ENCODE results near the gene NUCKS1. TPM values are rescaled to one million over a fixed set of nuclear protein-coding genes. Genes with fewer than 3 reads are reported as not detected.
A peak's percentile ranks its signal among the peaks of the same experiment; 100 is the strongest.

Gene NUCKS1
- total RNA-seq, 2 experiments from 2014 or later = 189 to 260 TPM

DNA sequence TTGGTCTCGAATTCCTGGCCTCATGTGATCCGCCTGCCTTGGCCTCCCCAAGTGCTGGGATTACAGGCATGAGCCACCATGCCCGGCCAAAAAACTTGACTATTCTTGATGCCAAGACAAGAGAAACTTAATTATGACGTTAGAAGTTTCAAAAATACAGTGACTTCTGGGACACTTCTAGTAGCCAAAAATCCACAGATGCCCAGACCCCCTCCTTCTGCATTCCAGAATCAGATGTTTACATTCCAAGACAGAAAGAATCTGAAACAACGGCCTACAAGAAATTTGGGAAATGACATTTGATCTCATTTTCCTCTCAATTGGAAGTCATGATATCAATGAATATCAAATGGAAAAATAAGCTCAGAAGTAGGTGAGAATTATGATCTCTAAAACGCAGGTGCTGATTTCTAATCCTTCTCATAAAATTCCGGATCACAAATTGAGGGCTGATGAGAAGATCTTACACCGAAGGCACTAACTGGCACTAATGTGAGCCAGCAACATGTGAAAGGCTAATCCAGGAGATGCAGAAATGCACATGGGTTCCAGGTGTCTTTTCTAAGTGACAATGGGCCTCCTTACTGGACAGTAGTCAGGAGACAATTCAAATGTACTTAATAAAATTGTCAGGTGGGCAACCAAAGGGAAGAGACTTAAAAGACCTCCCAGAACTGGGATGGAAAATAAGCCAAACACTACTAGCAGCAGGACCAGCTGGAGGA, 19.8 kb upstream of the NUCKS1 start:
- DNase-seq = no peak
- ChIA-PET POLR2A (no interaction called here), CTCF (interaction anchor here (0.6 to 0.9 kb wide), 5 partner anchors 10 to 178 kb away, joined by 3 to 4 read pairs (median 3); no protein-coding TSS in a partner anchor)
- H3K4me1 Mint-ChIP-seq = peaks cover 54% of the 10 kb centered on the region
- H3K4me3 Mint-ChIP-seq = no peak overlapping the region
- intact Hi-C loops (cut with DNase I, micrococcal nuclease) = loop anchor here in 1 of 2 experiments (5.0 to 10.0 kb wide), 2 partner anchors 282 to 805 kb away; partner anchors contain the start of gene RHEX
- no peak for ATAC-seq
- H3K9me3 Mint-ChIP-seq (ENCODE audit: low read depth) = no peaks in the 10 kb centered on the region
- peaks cover 40% of the 10 kb centered on the region for H3K36me3 Mint-ChIP-seq (ENCODE audit: low read depth)
- H3K27me3 Mint-ChIP-seq = no peaks in the 10 kb centered on the region
- H3K27ac Mint-ChIP-seq = no peak overlapping the region

DNA sequence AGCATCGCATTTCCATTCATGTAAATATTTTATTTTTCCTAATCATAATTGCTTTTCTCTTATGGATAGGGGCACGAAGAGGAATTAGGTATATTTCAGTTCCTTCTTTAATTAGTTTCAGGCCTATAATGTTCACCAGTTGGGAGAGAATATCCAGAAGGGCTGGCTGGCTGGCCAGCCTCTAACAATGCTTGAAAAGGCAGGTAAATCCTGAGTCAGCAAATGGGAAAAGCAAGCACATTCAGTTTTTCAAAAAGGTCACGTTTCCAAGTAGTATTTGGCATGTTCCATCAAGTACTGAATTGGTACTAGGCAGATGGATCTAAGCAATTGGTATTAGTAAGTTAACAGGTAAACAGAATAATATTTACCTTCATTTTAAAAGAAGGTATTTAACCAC, 17.3 kb upstream of the NUCKS1 start:
- ATAC-seq (no peak), DNase-seq (no peak)
- POLR2A ChIA-PET = no interaction called here
- H3K4me1 Mint-ChIP-seq = peaks cover 45% of the 10 kb centered on the region
- no peaks in the 10 kb centered on the region for H3K9me3 Mint-ChIP-seq (ENCODE audit: low read depth)
- no peaks in the 10 kb centered on the region for H3K27me3 Mint-ChIP-seq
- CTCF ChIA-PET = no interaction called here
- intact Hi-C loops (cut with DNase I, micrococcal nuclease) = no loop called here
- H3K4me3 Mint-ChIP-seq = no peak overlapping the region
- peak overlapping the region; percentile 19 for H3K27ac Mint-ChIP-seq
- H3K36me3 Mint-ChIP-seq (ENCODE audit: low read depth) = peaks cover 36% of the 10 kb centered on the region

DNA sequence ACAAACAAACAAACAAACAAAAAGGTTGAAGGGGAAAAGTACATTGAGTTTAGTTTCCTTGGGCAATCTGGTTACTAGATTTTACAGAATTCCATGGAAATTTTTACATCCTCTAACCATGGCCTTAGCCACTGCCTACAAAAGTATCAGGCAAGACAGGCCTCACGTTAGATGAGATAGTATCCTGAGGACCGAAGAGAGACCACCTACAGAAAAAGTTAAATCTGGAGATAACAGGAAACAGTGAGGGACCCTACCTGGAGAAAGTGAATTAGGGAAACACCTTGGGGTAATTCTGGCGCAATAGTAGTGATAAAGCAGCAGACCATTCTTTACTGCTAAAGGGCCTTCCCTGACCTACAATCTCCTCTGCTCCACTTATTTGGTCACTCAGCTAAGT, 16.6 kb upstream of the NUCKS1 start:
- H3K27me3 Mint-ChIP-seq = no peaks in the 10 kb centered on the region
- ChIA-PET POLR2A (no interaction called here), CTCF (interaction anchor here (1.8 kb wide), 1 partner anchor 11 kb away, joined by 4 read pairs; no protein-coding TSS in a partner anchor)
- intact Hi-C loops (cut with DNase I, micrococcal nuclease) = no loop called here
- no peak overlapping the region for H3K4me3 Mint-ChIP-seq
- ATAC-seq = no peak
- H3K27ac Mint-ChIP-seq = no peak overlapping the region
- DNase-seq = no peak
- no peaks in the 10 kb centered on the region for H3K9me3 Mint-ChIP-seq (ENCODE audit: low read depth)
- peaks cover 38% of the 10 kb centered on the region for H3K4me1 Mint-ChIP-seq
- peaks cover 33% of the 10 kb centered on the region for H3K36me3 Mint-ChIP-seq (ENCODE audit: low read depth)

DNA sequence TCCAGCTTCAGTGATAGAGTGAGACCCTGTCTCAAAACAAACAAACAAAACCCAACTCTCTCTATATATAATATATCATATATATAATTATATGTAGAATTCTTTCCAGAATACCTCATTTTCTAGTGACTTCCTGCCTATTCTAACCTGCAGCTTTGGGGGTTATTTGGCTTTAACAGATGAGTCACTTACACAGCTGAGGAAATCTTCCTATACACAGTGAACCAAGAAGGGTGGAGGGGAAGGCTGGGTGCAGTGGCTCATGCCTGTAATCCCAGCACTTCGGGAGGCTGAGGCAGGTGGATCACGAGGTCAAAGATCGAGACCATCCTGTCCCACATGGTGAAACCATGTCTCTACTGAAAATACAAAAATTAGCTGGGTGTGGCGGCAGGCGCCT, 16.1 kb upstream of the NUCKS1 start:
- no peak overlapping the region for H3K4me3 Mint-ChIP-seq
- peak overlapping the region; percentile 14 for H3K27ac Mint-ChIP-seq
- ChIA-PET CTCF (interaction anchor here (1.8 kb wide), 1 partner anchor 10 kb away, joined by 4 read pairs; no protein-coding TSS in a partner anchor), POLR2A (no interaction called here)
- H3K36me3 Mint-ChIP-seq (ENCODE audit: low read depth) = peaks cover 28% of the 10 kb centered on the region
- ATAC-seq (peak; percentile 65), DNase-seq (no peak)
- peaks cover 33% of the 10 kb centered on the region for H3K4me1 Mint-ChIP-seq
- no peaks in the 10 kb centered on the region for H3K9me3 Mint-ChIP-seq (ENCODE audit: low read depth)
- intact Hi-C loops (cut with DNase I, micrococcal nuclease) = no loop called here
- no peaks in the 10 kb centered on the region for H3K27me3 Mint-ChIP-seq

DNA sequence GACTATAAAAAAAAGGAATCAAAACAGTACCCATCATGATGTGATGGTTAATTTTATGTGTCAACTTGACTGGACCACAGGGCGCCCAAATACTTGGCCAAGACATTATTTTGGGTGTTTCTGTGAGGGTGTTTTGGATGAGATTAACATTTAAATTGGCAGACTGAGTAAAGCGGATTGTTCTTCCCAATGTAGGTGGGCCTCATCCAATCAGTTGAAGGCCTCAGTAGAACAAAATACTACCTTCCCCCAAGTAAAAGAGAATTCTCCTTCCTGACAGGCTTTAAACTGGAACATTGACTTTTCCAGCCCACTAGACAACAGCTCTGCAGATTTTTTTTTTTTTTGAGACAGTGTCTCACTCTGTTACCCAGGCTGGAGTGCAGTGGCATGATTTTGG, 14.6 kb upstream of the NUCKS1 start:
- intact Hi-C loops (cut with DNase I, micrococcal nuclease) = no loop called here
- ATAC-seq = no peak
- peaks cover 25% of the 10 kb centered on the region for H3K4me1 Mint-ChIP-seq
- no peaks in the 10 kb centered on the region for H3K27me3 Mint-ChIP-seq
- peak overlapping the region; percentile 34 for H3K27ac Mint-ChIP-seq
- H3K9me3 Mint-ChIP-seq (ENCODE audit: low read depth) = no peaks in the 10 kb centered on the region
- H3K4me3 Mint-ChIP-seq = no peak overlapping the region
- CTCF ChIA-PET = interaction anchor here (0.8 to 2.9 kb wide), 4 partner anchors 8 to 154 kb away, joined by 3 to 11 read pairs (median 3); no protein-coding TSS in a partner anchor
- DNase-seq = no peak
- H3K36me3 Mint-ChIP-seq (ENCODE audit: low read depth) = peaks cover 14% of the 10 kb centered on the region
- POLR2A ChIA-PET = interaction anchor here (1.4 kb wide), 1 partner anchor 15 kb away, joined by 5 read pairs; no protein-coding TSS in a partner anchor

DNA sequence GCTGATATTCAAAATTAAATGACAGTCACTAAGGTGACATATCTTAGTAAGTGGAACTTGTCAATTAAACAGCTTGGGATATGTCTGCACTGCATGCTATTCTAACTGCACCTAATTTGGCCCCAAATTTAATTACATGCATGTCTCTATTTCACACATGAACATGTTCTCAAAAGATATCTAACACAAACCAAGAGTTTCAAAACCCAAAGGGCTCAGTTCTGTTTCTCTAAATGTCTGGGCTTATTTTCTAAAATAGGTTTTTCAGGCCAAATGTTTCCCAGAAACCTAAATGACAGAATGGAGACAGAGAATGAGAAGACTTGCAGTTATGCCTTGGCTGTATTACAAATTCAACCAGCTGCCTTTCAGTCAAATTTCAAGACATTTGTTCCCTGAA, 14.0 kb upstream of the NUCKS1 start:
- Mint-ChIP-seq H3K4me3 (no peak overlapping the region), H3K9me3 (ENCODE audit: low read depth) (no peaks in the 10 kb centered on the region), H3K27ac (peak overlapping the region; percentile 34), H3K27me3 (no peaks in the 10 kb centered on the region), H3K4me1 (peaks cover 23% of the 10 kb centered on the region), H3K36me3 (ENCODE audit: low read depth) (peaks cover 9% of the 10 kb centered on the region)
- no peak for DNase-seq
- ChIA-PET CTCF (interaction anchor here (0.6 to 2.9 kb wide), 6 partner anchors 8 to 170 kb away, joined by 3 to 11 read pairs (median 4); no protein-coding TSS in a partner anchor), POLR2A (interaction anchor here (0.7 to 1.4 kb wide), 2 partner anchors 9 to 15 kb away, joined by 4 to 5 read pairs; no protein-coding TSS in a partner anchor)
- intact Hi-C loops (cut with DNase I, micrococcal nuclease) = no loop called here
- ATAC-seq = peak; percentile 66

DNA sequence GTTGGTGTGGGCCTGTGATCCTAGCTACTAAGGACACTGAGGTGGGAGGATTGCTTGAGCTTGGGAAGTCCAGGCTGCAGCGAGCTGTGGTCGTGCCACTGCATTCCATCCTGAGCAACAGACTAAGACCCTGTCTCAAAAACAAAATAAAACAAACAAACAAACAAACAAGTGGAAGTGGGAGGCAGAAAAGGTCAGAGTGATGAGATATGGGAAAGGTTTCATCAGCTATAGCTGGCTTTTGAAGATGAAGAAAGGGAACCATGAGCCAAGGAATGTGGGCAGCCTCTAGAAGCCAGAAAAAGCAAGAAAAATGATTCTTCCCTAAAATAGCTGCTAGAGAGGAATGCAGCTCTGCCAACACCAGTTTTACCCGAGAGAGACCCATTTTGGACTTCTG, 10.6 kb upstream of the NUCKS1 start:
- H3K36me3 Mint-ChIP-seq (ENCODE audit: low read depth) = no peaks in the 10 kb centered on the region
- no peak overlapping the region for H3K4me3 Mint-ChIP-seq
- DNase-seq (no peak), ATAC-seq (no peak)
- ChIA-PET POLR2A (no interaction called here), CTCF (interaction anchor here (0.8 to 1.8 kb wide), 5 partner anchors 9 to 170 kb away, joined by 3 to 6 read pairs (median 3); partner anchors contain the start of gene RAB29)
- H3K4me1 Mint-ChIP-seq = peaks cover 18% of the 10 kb centered on the region
- no peaks in the 10 kb centered on the region for H3K27me3 Mint-ChIP-seq
- no peak overlapping the region for H3K27ac Mint-ChIP-seq
- intact Hi-C loops (cut with DNase I, micrococcal nuclease) = no loop called here
- H3K9me3 Mint-ChIP-seq (ENCODE audit: low read depth) = no peaks in the 10 kb centered on the region

DNA sequence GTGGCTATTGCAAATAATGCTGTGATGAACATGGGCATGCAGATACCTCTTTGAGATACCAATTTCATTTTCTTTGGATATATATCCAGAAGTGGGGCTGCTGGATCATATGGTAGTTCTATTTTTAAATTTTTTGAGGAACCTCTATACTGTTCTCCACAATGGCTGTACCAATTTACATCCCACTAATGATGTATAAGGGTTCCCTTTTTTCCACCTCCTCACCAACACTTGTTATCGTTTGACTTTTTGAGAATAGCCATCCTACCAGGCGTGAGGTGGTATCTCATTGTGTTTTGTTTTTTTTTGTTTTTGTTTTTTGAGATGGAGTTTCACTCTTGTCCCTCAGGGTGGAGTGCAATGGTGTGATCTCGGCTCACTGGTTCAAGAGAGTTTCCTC, 6.6 kb upstream of the NUCKS1 start:
- CTCF ChIA-PET = no interaction called here
- H3K9me3 Mint-ChIP-seq (ENCODE audit: low read depth) = no peaks in the 10 kb centered on the region
- H3K4me3 Mint-ChIP-seq = no peak overlapping the region
- H3K27ac Mint-ChIP-seq = no peak overlapping the region
- peaks cover 4% of the 10 kb centered on the region for H3K4me1 Mint-ChIP-seq
- DNase-seq = no peak
- H3K27me3 Mint-ChIP-seq = no peaks in the 10 kb centered on the region
- POLR2A ChIA-PET = no interaction called here
- H3K36me3 Mint-ChIP-seq (ENCODE audit: low read depth) = no peaks in the 10 kb centered on the region
- ATAC-seq = no peak
- intact Hi-C loops (cut with DNase I, micrococcal nuclease) = no loop called here

DNA sequence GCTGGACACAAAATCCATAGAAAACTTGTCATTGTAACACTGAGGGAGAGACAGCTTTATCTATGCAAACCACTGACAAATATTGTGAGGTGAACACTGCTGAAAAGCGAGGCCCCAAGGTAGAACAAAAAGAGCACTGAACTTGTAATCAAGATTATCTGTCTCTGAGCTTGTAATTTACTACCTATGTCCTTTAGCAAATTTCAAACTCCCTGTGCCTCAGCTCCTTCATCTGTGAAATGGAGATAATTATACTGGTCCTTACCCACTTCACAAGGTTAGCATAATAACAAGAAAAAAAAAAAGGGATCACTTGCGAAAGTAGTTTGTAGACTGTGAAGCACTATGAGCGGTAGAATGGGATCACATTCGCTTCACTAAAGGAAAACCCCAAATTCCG, 4.9 kb upstream of the NUCKS1 start:
- ChIA-PET CTCF (interaction anchor here (0.8 to 1.8 kb wide), 5 partner anchors 8 to 97 kb away, joined by 3 to 13 read pairs (median 3); partner anchors contain the start of gene SLC45A3), POLR2A (interaction anchor here (0.6 kb wide), 2 partner anchors 619 to 1431 kb away, joined by 3 to 7 read pairs; no protein-coding TSS in a partner anchor)
- H3K27me3 Mint-ChIP-seq = no peaks in the 10 kb centered on the region

DNA sequence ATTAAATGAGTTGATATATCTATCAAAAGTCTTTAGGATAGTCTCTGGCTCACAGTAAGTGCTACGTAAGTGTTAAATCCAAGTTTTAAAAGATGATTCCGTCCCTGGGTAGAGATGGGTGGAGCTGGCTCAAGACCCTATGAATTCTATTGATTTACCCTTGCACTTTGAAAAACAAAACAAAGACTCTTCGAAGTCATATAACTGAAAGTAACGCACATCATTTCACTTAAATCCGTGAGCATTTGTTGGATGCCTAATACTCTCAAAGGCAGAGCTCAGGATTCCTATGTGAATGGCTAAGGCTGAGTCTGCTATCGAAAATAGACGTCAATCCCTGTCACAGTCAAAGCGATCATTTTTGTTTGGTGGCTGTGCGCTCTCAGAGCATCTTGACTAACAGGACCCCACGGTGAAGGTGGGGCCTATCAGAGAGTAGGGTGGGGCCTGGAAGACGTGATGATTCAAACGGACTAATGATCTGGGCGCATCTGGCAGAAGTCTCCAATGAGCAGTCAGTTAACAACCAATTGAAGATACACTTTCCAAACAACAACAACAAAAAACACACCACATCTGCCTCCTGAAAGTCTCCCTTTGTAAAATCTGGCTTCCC, 1.2 kb upstream of the NUCKS1 start:
- no peak for DNase-seq
- Mint-ChIP-seq H3K9me3 (ENCODE audit: low read depth) (no peaks in the 10 kb centered on the region), H3K4me3 (peak overlapping the region; percentile 87), H3K36me3 (ENCODE audit: low read depth) (peaks cover 24% of the 10 kb centered on the region), H3K27me3 (no peaks in the 10 kb centered on the region), H3K4me1 (peaks cover 27% of the 10 kb centered on the region), H3K27ac (peak overlapping the region; percentile 96)
- ChIA-PET CTCF (interaction anchor here (0.6 to 2.0 kb wide), 2 partner anchors 21 to 200 kb away, joined by 3 to 8 read pairs; no protein-coding TSS in a partner anchor), POLR2A (interaction anchor here (0.6 kb wide), 1 partner anchor 20 kb away, joined by 4 read pairs; no protein-coding TSS in a partner anchor)
- ATAC-seq = no peak
- intact Hi-C loops (cut with DNase I, micrococcal nuclease) = no loop called here

More for the DNA sequence above, 4.9 kb upstream of the NUCKS1 start:
- intact Hi-C loops (cut with DNase I, micrococcal nuclease) = no loop called here
- DNase-seq (no peak), ATAC-seq (no peak)
- Mint-ChIP-seq H3K27ac (no peak overlapping the region), H3K4me1 (peaks cover 8% of the 10 kb centered on the region), H3K9me3 (ENCODE audit: low read depth) (no peaks in the 10 kb centered on the region), H3K4me3 (no peak overlapping the region), H3K36me3 (ENCODE audit: low read depth) (peaks cover 2% of the 10 kb centered on the region)
